ENCODE measurements around the gene NXPH2. TPM values are rescaled to one million over a fixed set of nuclear protein-coding genes. Genes with fewer than 3 reads are reported as not detected.
"Not testable (repeated sequence)": the region's sequence is repeated elsewhere in the genome, so short reads cannot be mapped to it uniquely, and the experiment has no call there.

NXPH2 gene
- total RNA-seq, 1 donor from 2014 or later = not detected

GRCh38 chr2:138757384-138757783, 22.8 kb downstream of the NXPH2 start:
- no peak for DNase-seq (ENCODE audit: low read depth)

GRCh38 chr2:138752197-138752956, 27.8 kb downstream of the NXPH2 start:
- DNase-seq (ENCODE audit: low read depth) = peak; percentile 78

DNA sequence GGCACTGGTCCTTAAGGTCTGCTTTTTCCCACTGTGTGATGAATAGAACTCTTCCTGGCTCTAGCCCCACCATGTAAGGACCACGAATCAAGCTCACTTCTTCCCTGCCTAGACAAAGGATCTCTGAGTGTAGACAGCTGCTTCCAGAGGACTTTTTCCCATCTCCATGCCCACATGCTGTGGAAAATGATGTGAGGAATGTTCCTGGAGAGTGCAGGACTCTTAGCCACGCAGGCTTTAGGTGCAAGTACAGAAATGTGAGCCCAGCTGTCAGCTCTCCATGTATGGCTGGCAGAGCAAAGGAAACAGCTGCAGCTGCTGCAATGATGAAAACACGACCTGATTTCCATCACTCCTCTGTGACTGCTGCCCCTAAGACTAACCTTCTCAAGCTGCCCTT, 35.5 kb downstream of the NXPH2 start:
- DNase-seq (ENCODE audit: low read depth) = no peak

DNA sequence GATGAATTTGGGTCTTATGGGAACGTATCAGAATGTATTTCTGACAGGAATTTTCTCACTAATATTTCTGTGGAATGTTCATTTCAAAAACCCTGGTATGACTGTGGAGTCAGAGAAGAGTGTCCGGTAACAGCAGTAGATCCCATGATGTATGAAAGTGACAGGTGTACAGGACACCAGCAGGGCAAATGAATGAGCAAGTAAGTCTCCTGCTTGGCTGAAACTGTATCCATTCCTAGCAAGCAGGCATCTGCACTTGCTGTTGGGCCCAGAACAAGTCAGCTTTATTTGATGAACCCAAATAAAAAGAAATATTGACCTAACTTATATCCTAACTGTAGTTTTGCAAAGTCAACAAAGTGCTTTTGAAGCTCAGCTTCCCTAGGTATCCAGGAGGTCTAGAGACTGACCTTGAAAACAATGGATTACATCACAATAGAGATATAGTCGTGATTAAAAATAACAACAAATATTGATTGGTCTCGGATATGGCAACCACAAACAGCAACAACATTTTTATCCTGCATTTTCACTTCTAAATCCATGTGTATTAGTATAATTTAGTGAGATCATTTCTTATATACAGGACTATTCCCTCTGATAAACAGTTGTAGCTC, 37.6 kb downstream of the NXPH2 start:
- DNase-seq (ENCODE audit: low read depth) = no peak

DNA sequence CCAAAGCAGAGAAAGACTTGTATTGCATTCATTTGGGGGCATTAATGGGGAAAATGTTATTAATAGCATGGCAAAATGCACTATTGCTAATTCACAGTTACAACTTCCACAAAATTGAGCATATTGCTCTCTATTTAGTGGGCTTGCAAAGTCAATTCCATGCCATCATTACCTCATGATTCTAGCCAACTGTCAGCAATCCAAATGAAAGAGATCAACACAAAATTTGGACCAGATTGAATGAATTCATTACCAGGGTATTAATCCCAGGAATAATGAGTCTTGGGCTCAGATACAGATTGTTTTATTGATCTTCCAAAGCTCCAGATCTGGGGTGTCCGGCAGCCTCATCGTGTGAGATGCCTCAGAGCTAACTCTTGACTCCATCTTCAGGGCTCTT, 38.3 kb downstream of the NXPH2 start:
- no peak for DNase-seq (ENCODE audit: low read depth)

- DNase-seq (ENCODE audit: low read depth) = not testable (repeated sequence)
Measured at GRCh38 chr2:138737009-138737554, 43.1 kb downstream of the NXPH2 start.

- no peak for DNase-seq (ENCODE audit: low read depth)
Measured at GRCh38 chr2:138732651-138733050, 47.5 kb downstream of the NXPH2 start.

DNA sequence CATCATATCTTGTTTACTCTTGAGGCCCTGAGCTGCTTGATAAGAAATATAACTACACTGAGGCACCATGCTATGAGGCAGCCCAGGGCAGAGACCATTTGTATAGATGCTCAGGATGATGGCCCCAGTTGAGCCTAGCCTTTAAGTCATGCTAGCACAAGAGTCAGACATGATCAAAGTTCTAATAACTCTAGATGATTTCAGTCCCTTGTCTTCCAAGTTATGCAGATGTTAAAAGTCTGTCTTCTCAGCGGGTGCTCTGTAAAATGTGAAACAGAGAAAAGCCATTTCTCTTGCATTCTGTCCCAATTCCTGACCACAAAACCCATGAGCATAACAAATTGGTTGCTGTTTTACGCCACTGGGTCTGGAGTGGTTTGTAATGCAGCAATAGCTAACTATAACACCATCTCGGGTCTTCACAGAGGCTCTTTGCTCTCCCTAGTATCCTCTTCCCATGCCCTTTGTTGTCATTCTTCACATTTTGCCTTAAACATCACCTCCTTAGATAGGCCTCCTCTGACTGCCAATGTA, 49.6 kb downstream of the NXPH2 start:
- no peak for DNase-seq (ENCODE audit: low read depth)

- no peak for DNase-seq (ENCODE audit: low read depth)
Measured at GRCh38 chr2:138727956-138728355, 52.2 kb downstream of the NXPH2 start.

- no peak for DNase-seq (ENCODE audit: low read depth)
Measured at GRCh38 chr2:138726681-138727080, 53.5 kb downstream of the NXPH2 start.

- peak; percentile 21 for DNase-seq (ENCODE audit: low read depth)
Measured at GRCh38 chr2:138724729-138725459, 55.3 kb downstream of the NXPH2 start.

DNA sequence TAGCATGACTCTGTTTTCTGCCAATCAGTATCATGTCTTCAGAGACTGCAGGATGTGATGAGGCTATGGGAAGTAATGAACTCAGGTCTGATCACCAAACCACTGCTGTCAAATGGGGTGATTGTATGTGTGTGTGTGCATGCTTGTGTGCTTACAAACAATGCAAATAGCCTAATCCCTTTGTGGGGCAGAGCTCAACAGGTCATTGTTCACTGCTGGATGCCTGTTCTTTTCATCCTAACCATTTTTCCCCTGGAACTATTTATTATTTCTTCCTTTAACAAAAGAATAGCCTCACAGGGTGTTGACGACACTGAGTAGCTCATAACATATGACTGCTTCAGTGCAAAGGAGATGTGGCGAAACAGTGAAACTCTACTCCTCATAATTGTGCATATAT, 55.9 kb downstream of the NXPH2 start:
- DNase-seq (ENCODE audit: low read depth) = peak; percentile 79

DNA sequence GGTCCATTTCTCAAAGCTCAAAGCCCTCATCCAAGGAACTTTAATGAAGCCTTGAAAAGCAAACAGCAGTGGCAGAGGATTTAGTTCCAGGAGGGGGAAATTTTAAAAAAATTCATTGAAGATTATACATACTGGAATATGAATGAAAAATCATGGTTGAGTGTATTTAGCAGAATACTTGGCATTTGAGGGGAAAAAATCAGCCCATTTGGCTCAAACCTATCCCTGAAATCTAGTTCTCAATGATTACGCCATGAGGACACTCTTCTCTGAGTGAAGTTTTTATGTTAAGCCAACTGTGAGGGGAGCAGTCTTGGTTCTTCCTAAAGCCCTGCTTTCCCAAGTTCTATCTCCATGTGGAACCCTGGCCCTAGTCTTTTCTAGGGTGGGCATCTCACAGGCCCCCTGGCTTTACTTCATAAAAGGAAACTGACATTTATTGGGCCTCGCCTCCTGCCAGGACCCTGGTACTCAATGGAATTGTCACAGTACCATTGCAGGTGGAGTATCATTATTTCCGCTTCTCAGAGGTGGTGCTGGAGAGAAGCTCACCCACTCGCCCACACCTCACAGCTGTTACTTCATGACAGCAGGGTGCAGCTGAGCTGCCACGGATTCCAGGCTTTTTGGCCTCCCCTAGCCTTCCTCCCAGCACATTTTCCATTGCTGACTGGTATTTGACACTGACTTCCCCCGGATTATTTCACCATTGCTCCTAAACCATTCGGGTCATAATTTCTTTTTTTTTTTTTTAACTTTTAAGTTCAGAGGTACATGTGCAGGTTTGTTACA, 56.8 kb downstream of the NXPH2 start:
- no peak for DNase-seq (ENCODE audit: low read depth)

- DNase-seq (ENCODE audit: low read depth) = peak; percentile 75
Measured at GRCh38 chr2:138722316-138722715, 57.9 kb downstream of the NXPH2 start.

DNA sequence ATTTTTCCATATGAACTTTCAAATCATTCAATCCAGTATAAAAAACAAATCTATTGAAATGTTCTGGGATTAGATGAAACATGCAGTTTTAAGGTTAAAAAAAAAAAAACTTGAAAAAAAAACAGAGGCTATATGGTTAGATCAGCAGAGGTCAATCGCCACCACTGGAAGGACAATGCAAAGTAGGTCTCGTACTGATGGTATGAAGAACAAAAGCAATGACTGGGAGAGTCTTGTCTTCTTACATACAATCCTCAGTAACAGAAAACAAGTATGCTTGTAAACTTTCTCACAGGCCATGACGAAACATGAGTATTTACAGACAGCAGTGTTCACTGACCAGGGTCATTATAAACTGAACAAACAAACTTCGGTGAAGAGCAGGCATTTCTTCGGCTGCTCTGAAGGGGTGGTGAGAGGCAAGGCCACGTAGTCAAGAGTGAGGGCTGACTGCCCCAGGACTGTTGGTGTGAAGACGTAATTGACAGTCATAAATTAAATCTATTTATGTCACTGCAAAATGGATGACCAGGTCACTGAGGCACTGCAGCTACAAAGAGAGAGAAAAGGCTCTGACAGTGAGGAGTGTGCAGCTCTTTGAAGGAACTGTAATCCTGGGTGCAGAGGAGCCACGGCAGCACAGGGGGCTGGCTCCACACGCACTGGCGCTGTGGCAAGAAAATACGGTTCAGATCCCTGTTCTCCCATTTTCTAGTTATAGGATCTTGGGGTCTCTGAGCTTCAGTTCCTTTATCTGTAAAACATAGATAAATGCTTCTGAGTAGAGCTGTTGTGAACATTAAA, 60.0 kb downstream of the NXPH2 start:
- no peak for DNase-seq (ENCODE audit: low read depth)

DNA sequence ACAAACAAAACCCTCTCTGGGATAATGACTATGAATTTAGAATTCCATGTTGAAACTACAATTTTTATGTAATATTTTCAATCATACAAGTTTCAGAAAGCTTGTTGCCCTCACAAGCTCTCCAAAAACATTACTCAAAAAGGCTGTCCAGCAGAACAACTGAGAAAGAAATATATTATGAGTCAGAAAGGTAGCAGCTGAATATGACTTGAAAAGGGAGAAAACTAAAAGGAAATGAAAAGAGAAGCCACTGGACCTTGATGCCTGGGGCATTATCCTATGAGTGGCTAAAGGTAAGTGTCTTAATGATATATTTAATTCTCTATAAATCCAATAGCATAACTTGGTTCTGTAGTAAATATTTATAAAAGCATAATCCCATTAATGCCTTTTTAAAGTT, 61.8 kb downstream of the NXPH2 start:
- DNase-seq (ENCODE audit: low read depth) = peak; percentile 16

- DNase-seq (ENCODE audit: low read depth) = no peak
Measured at GRCh38 chr2:138716183-138716582, 64.0 kb downstream of the NXPH2 start.

- no peak for DNase-seq (ENCODE audit: low read depth)
Measured at GRCh38 chr2:138713504-138713903, 66.7 kb downstream of the NXPH2 start.

- DNase-seq (ENCODE audit: low read depth) = no peak
Measured at GRCh38 chr2:138713069-138713496, 67.1 kb downstream of the NXPH2 start.

DNA sequence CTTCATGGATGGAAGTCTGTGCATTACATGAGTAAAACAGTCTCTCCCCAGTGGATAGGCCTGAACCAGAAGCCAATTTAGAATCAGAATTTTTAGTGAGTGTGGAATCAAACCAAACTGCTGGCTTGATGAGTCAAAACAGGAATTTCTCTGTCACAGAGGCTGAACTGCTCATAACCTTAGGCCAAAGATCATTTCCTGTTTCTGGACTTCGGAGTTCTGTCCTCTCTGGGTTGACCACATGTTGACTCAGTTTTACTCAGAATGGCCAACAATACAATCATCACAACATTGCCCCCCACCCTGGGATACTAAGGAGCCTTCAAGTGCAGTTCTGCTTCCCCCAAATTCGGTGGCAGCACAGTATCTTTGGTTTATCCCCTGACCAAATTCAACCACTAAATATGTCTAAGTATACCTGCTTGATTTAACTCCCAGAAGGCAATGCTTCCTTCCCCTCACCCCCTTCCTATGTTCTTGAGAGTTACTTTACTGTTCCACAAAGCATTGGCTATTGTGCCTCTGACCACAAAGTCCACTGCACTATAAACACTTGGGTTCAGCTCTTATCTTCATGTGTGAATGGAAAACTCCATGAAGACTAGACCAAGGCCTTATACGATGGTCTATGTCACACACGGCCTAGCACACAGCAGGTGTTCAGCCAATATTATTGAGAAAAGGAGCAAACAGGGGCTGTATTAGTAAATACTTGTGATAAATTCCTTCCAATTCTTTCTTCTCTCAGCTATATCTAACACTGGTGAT, 67.8 kb downstream of the NXPH2 start:
- DNase-seq (ENCODE audit: low read depth) = peak; percentile 85
